K562 (cell line): Measurements from ENCODE around the gene PITPNC1. TPM values are rescaled to one million over a fixed set of nuclear protein-coding genes. Genes with fewer than 3 reads are reported as not detected.

Source experiments
- CBX2 ChIP-seq: fragments of 200-600 bp; sonication (generic); IDR thresholded peaks from one replicate; pipeline ENCODE4 v1.6.1; 2012; ENCODE audit warnings: mild to moderate bottlenecking, low read length, inconsistent platforms; ENCODE audit not compliant: insufficient read depth, poor library complexity, severe bottlenecking
- FOXM1 ChIP-seq, 2 experiments: fragments of 450-650 bp in 1 of 2; sonication (generic) in 1 of 2; formaldehyde crosslinking in 1 of 2; IDR thresholded peaks; 2 replicates each; pipeline versions ENCODE4 v1.6.1 to v1.9.0; 2017 to 2022; ENCODE audit warnings: low read depth in 2 of 2, mild to moderate bottlenecking in 2 of 2, missing genetic modification reagents in 1 of 2, moderate library complexity in 1 of 2
- RB1 ChIP-seq: fragments of 450-650 bp; IDR thresholded peaks from 2 replicates; pipeline ENCODE4 v1.6.1; 2017; ENCODE audit warnings: low read depth, mild to moderate bottlenecking
- RBFOX2 ChIP-seq: fragments of 200-400 bp; formaldehyde crosslinking; IDR thresholded peaks from 2 replicates; pipeline ENCODE4 v1.6.1; 2017; ENCODE audit warnings: low read depth, mild to moderate bottlenecking, low read length, moderate library complexity
- ZFP91 ChIP-seq: sonication (generic); formaldehyde crosslinking; IDR thresholded peaks from 2 replicates; pipeline ENCODE4 v1.8.0; 2022; ENCODE audit warnings: mild to moderate bottlenecking, missing genetic modification reagents
- ZKSCAN3 ChIP-seq: fragments of 250-450 bp; sonication (Bioruptor Pico); IDR thresholded peaks from 2 replicates; pipeline ENCODE4 v1.4.0; 2020
- ZNF133 ChIP-seq: fragments of 250-450 bp; sonication (Bioruptor Pico); IDR thresholded peaks from 2 replicates; pipeline ENCODE4 v1.4.0; 2020; ENCODE audit warnings: mild to moderate bottlenecking
- ZNF24 ChIP-seq: fragments of 450-650 bp; IDR thresholded peaks from 2 replicates; pipeline ENCODE4 v1.6.1; 2016
- ZNF431 ChIP-seq: sonication (generic); formaldehyde crosslinking; IDR thresholded peaks from 2 replicates; pipeline ENCODE4 v1.8.0; 2022; ENCODE audit warnings: mild to moderate bottlenecking, missing genetic modification reagents
- ZNF561 ChIP-seq: fragments of 450-650 bp; formaldehyde crosslinking; conservative IDR thresholded peaks from 2 replicates; pipeline ENCODE4 v1.4.0; 2020; ENCODE audit warnings: mild to moderate bottlenecking, moderate library complexity
- ZNF655 ChIP-seq: fragments of 250-450 bp; sonication (Bioruptor Pico); IDR thresholded peaks from 2 replicates; pipeline ENCODE4 v1.5.0; 2021
- ZNF75A ChIP-seq: fragments of 450-650 bp; formaldehyde crosslinking; IDR thresholded peaks from 2 replicates; pipeline ENCODE4 v1.4.0; 2020; ENCODE audit warnings: mild to moderate bottlenecking
- polyA plus RNA-seq, 8 experiments: library from polyadenylated mRNA; depleted of rRNA in 4 of 8; stranded (reverse) in 5 of 8; unstranded in 3 of 8; fragments of >200 nt; fragmentation: Nextera tagmentation in 2 of 8; fragmentation: Illumina TruSeq in 1 of 8; extraction: Ambion mirVana in 2 of 8; extraction: Trizol in 1 of 8; gene quantifications; 2 replicates each; pipeline versions ENCODE4 v1.2.1 to v1.2.3, GENCODE V29; 2011 to 2014; ENCODE audit warnings: inconsistent platforms in 1 of 8, missing spikeins in 1 of 8
- total RNA-seq, 7 experiments: library from RNA; depleted of rRNA in 6 of 7; stranded (reverse); fragments of >200 nt in 6 of 7; fragmentation: Illumina TruSeq in 2 of 7; extraction: Trizol in 2 of 7; gene quantifications; 2 replicates each; pipeline versions ENCODE4 v1.2.1 to v1.2.3, GENCODE V29; 2011 to 2021; ENCODE audit warnings: low replicate concordance in 1 of 7
- TF ChIP-seq, protein P1 (sequence below): fragments of 450-650 bp; IDR thresholded peaks from 2 replicates; pipeline ENCODE4 v1.6.1; 2016; ENCODE audit warnings: low read depth
- TF ChIP-seq, protein P2 (sequence below): sonication (generic); formaldehyde crosslinking; IDR thresholded peaks from 2 replicates; pipeline ENCODE4 v1.8.1; 2023; ENCODE audit warnings: mild to moderate bottlenecking, missing genetic modification reagents

Gene PITPNC1
- total and polyA plus RNA-seq, 9 of the 15 experiments (the other 6 are each of a cell fraction or from before 2014, with no cell fraction given): 0.11 to 1.1 (median 0.65) TPM

DNA sequence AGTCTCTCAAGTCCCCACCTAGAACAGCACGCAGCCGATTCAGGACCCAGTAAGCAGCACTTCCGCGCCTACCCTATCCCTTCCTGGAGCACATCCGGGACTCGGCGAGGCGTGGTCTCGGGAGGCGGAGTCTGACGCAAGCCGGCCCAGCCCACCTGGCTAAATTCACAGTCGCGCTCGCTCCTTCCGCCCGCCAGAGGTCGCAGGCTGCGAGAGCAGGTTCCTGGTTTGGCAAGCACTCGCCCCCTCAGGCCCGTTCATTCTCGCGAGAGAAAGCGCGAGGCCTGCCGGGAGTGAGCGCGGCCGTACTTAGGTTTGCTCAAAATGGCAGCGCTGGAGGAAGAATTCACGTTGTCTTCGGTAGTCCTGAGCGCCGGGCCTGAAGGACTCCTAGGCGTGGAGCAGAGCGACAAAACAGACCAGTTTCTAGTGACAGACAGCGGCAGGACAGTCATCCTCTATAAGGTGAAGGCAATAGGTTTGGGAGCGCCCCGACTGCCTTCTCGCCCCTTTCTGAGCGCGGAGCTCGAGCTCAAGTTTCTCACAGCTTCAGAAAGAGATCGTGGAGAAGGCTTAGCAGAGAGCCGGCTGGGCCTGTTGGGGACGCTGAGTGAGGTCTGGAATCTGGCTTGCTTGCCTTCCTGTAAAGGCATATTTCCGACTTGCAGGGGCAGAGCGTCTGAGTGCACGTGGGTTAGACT is 340.7 kb downstream of the PITPNC1 start, which contains the start of gene NOL11 (continued):
- no peak for TF ChIP-seq ZNF75A (CRISPR knock-in tag)
- TF ChIP-seq, protein P1, sequence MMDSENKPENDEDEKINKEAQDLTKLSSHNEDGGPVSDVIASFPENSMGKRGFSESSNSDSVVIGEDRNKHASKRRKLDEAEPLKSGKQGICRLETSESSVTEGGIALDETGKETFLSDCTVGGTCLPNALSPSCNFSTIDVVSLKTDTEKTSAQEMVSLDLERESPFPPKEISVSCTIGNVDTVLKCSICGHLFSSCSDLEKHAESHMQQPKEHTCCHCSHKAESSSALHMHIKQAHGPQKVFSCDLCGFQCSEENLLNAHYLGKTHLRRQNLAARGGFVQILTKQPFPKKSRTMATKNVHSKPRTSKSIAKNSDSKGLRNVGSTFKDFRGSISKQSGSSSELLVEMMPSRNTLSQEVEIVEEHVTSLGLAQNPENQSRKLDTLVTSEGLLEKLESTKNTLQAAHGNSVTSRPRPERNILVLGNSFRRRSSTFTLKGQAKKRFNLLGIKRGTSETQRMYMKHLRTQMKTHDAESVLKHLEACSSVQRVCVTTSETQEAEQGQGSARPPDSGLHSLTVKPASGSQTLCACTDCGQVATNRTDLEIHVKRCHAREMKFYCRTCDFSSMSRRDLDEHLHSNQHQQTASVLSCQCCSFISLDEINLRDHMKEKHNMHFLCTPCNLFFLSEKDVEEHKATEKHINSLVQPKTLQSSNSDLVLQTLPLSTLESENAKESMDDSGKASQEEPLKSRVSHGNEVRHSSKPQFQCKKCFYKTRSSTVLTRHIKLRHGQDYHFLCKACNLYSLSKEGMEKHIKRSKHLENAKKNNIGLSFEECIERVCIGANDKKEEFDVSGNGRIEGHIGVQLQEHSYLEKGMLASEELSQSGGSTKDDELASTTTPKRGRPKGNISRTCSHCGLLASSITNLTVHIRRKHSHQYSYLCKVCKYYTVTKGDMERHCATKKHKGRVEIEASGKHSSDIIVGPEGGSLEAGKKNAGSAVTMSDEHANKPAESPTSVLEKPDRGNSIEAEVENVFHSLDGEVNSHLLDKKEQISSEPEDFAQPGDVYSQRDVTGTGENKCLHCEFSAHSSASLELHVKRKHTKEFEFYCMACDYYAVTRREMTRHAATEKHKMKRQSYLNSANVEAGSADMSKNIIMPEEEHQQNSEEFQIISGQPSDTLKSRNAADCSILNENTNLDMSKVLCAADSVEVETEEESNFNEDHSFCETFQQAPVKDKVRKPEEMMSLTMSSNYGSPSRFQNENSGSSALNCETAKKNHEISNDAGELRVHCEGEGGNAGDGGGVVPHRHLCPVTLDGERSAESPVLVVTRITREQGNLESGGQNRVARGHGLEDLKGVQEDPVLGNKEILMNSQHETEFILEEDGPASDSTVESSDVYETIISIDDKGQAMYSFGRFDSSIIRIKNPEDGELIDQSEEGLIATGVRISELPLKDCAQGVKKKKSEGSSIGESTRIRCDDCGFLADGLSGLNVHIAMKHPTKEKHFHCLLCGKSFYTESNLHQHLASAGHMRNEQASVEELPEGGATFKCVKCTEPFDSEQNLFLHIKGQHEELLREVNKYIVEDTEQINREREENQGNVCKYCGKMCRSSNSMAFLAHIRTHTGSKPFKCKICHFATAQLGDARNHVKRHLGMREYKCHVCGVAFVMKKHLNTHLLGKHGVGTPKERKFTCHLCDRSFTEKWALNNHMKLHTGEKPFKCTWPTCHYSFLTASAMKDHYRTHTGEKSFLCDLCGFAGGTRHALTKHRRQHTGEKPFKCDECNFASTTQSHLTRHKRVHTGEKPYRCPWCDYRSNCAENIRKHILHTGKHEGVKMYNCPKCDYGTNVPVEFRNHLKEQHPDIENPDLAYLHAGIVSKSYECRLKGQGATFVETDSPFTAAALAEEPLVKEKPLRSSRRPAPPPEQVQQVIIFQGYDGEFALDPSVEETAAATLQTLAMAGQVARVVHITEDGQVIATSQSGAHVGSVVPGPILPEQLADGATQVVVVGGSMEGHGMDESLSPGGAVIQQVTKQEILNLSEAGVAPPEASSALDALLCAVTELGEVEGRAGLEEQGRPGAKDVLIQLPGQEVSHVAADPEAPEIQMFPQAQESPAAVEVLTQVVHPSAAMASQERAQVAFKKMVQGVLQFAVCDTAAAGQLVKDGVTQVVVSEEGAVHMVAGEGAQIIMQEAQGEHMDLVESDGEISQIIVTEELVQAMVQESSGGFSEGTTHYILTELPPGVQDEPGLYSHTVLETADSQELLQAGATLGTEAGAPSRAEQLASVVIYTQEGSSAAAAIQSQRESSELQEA: no peak
- TF ChIP-seq, protein P2, sequence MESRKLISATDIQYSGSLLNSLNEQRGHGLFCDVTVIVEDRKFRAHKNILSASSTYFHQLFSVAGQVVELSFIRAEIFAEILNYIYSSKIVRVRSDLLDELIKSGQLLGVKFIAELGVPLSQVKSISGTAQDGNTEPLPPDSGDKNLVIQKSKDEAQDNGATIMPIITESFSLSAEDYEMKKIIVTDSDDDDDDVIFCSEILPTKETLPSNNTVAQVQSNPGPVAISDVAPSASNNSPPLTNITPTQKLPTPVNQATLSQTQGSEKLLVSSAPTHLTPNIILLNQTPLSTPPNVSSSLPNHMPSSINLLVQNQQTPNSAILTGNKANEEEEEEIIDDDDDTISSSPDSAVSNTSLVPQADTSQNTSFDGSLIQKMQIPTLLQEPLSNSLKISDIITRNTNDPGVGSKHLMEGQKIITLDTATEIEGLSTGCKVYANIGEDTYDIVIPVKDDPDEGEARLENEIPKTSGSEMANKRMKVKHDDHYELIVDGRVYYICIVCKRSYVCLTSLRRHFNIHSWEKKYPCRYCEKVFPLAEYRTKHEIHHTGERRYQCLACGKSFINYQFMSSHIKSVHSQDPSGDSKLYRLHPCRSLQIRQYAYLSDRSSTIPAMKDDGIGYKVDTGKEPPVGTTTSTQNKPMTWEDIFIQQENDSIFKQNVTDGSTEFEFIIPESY (CRISPR knock-in tag): peak; percentile 74
- no peak for TF ChIP-seq ZKSCAN3 (CRISPR knock-in tag)
- no peak for TF ChIP-seq ZNF24
- TF ChIP-seq ZNF561 (CRISPR knock-in tag): no peak
- peak; percentile 94 for TF ChIP-seq RB1
- TF ChIP-seq ZFP91: peak; percentile 58; the same call in 1 of the 2 replicates
- no peak for TF ChIP-seq ZNF655 (CRISPR knock-in tag)
- TF ChIP-seq ZNF133 (CRISPR knock-in tag): no peak
- TF ChIP-seq ZNF431 (CRISPR knock-in tag): no peak
- TF ChIP-seq FOXM1 (IDR thresholded peaks at IDR 0.05; ENCODE audit: low read depth): no peak
- TF ChIP-seq FOXM1 (CRISPR knock-in tag; IDR thresholded peaks at IDR 0.05; ENCODE audit: low read depth): no peak
- peak; percentile 98 for TF ChIP-seq RBFOX2
- no peak for TF ChIP-seq CBX2
